SU-DHL-6 (cell line): ENCODE measurements around the gene ARF4.

Experiments
- H2AFZ ChIP-seq: fragments of 200-600 bp; sonication (generic); 2 replicates; pipeline ENCODE4 v1.6.1; 2014; ENCODE audit warnings: low read depth, mild to moderate bottlenecking, moderate library complexity, mixed read lengths, antibody characterized with exemption, low read length; ENCODE audit not compliant: severe bottlenecking
- H3F3A ChIP-seq: fragments of 200-600 bp; shearing (Covaris generic); 2 replicates; pipeline ENCODE4 v1.6.0; 2016; ENCODE audit warnings: antibody characterized with exemption, mild to moderate bottlenecking; ENCODE audit not compliant: insufficient read depth
- H3K27ac ChIP-seq: fragments of 200-600 bp; sonication (generic); 2 replicates; pipeline ENCODE4 v1.5.1; 2016; ENCODE audit warnings: low read depth, mild to moderate bottlenecking, low read length, moderate library complexity, mixed read lengths
- H3K27me3 ChIP-seq: fragments of 200-600 bp; sonication (generic), shearing (Covaris generic); 2 replicates; pipeline ENCODE4 v1.6.0; 2014; ENCODE audit warnings: mild to moderate bottlenecking, low read length
- H3K36me3 ChIP-seq: fragments of 200-600 bp; sonication (generic); 2 replicates; pipeline ENCODE4 v1.6.1; 2014; ENCODE audit warnings: mild to moderate bottlenecking, low read length, mixed read lengths
- H3K4me2 ChIP-seq: fragments of 300-600, 200-600 bp; shearing (Covaris generic), sonication (generic); 2 replicates; pipeline ENCODE4 v1.6.0; 2014; ENCODE audit warnings: low read length, low read depth, mild to moderate bottlenecking; ENCODE audit not compliant: poor library complexity, severe bottlenecking
- H3K4me3 ChIP-seq: fragments of 200-600 bp; sonication (generic); 2 replicates; pipeline ENCODE4 v1.5.1; 2014; ENCODE audit warnings: antibody characterized with exemption, low read length, mild to moderate bottlenecking, mixed read lengths; ENCODE audit not compliant: insufficient read depth, poor library complexity, severe bottlenecking
- H3K79me2 ChIP-seq: fragments of 200-600 bp; sonication (generic); 2 replicates; pipeline ENCODE4 v1.6.1; 2014; ENCODE audit warnings: mild to moderate bottlenecking, low read length, moderate library complexity; ENCODE audit not compliant: insufficient read depth
- H3K9ac ChIP-seq: fragments of 200-600 bp; sonication (generic); 2 replicates; pipeline ENCODE4 v1.7.0; 2014; ENCODE audit warnings: mild to moderate bottlenecking, low read length
- H3K9me2 ChIP-seq: fragments of 200-600 bp; sonication (generic); replicated peaks from 2 replicates; pipeline ENCODE4 v1.6.1; 2014; ENCODE audit warnings: low read length; ENCODE audit not compliant: insufficient read depth
- H3K9me3 ChIP-seq: fragments of 200-600 bp; sonication (generic); 2 replicates; pipeline ENCODE4 v1.6.1; 2014; ENCODE audit warnings: low read length, mixed read lengths; ENCODE audit not compliant: insufficient read depth
- H4K20me1 ChIP-seq: fragments of 200-600 bp; sonication (generic); 2 replicates; pipeline ENCODE4 v1.6.1; 2014; ENCODE audit warnings: low read depth, mild to moderate bottlenecking, antibody characterized with exemption, low read length, moderate library complexity, mixed read lengths
- EZH2phosphoT487 ChIP-seq: fragments of 200-600 bp; sonication (generic), shearing (Covaris generic); conservative IDR thresholded peaks from 2 replicates; pipeline ENCODE4 v1.6.1; 2018; ENCODE audit warnings: mild to moderate bottlenecking, antibody characterized with exemption, low read length, moderate library complexity, mixed read lengths
- TF ChIP-seq, protein P1 (sequence below): fragments of 200-600 bp; sonication (generic); IDR thresholded peaks from one replicate; pipeline ENCODE4 v1.5.1; 2017; ENCODE audit warnings: antibody characterized with exemption, mild to moderate bottlenecking, low read length, moderate library complexity; ENCODE audit not compliant: insufficient read depth, poor library complexity, severe bottlenecking

Gene ARF4

DNA sequence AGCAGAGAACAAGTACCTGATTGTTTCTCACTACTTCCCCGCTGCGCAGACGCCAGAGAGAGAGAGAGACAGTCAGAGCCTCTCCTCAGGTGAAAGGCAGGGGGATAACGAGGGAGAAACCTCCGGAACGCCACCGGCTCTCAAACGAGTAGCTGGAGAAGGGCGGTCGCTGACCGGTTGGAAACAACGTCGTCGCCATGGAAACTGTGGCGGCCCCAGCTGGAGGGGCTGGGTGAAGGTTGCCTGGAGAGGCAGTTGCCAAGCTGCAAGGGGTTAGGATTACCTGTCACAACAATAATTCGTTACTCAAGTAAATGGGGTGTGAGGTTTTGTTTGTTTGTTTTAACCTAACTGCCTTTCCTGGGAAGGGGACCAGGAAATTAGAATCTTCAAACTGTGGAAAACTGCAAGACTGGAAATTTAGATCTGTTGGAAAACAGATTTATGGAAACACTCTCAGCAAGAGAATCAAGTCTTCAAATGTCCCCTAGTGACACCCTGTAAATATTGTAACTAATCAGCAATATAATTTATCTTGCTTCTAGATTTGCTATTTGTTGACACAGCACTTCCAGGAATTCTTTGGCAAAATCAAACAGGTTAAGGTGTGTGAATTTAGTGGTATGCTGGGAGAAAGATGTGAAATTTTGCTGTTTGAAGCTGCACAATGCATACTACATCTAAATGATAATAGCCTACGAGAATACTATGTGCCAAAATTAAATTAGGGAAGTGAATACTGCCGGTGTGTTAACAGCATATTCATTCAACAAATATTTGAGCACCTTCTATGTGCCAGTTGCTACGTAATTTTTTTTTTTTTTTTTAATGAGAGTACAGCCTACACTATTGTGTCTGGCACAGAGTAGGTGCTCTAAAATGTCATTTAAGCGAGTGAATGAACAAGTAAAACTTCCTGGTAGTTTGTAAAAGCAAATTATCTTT is 52.7 kb downstream of the ARF4 start, which contains the start of gene DNAH12:
Gene DNAH12 (minus strand): TSS at position 164 of the 945 bp plus-strand sequence. CDS start 1,474 bp downstream, outside the sequence.
- no peaks in the 10 kb centered on the region for H4K20me1 ChIP-seq
- H3K27ac ChIP-seq = no peak within 1 kb of the TSS
- H3K4me3 ChIP-seq = no peak within 1 kb of the TSS
- no peaks in the 10 kb centered on the region for H3K27me3 ChIP-seq
- no peak within 1 kb of the TSS for H2AFZ ChIP-seq
- no peaks in the 10 kb centered on the region for H3K79me2 ChIP-seq
- H3K9me3 ChIP-seq = no peaks in the 10 kb centered on the region
- H3K9me2 ChIP-seq = no peaks in the 10 kb centered on the region
- no peak within 1 kb of the TSS for H3K9ac ChIP-seq
- peak within 1 kb of the TSS; percentile 12 for H3K4me2 ChIP-seq
- TF ChIP-seq, protein P1, sequence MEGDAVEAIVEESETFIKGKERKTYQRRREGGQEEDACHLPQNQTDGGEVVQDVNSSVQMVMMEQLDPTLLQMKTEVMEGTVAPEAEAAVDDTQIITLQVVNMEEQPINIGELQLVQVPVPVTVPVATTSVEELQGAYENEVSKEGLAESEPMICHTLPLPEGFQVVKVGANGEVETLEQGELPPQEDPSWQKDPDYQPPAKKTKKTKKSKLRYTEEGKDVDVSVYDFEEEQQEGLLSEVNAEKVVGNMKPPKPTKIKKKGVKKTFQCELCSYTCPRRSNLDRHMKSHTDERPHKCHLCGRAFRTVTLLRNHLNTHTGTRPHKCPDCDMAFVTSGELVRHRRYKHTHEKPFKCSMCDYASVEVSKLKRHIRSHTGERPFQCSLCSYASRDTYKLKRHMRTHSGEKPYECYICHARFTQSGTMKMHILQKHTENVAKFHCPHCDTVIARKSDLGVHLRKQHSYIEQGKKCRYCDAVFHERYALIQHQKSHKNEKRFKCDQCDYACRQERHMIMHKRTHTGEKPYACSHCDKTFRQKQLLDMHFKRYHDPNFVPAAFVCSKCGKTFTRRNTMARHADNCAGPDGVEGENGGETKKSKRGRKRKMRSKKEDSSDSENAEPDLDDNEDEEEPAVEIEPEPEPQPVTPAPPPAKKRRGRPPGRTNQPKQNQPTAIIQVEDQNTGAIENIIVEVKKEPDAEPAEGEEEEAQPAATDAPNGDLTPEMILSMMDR = no peak
- TF ChIP-seq EZH2phosphoT487 = no peak
- 0 out of 2 replicates have a peak, but pooled peaks cover 3% of the 10 kb centered on the region for H3F3A ChIP-seq
- no peaks in the 10 kb centered on the region for H3K36me3 ChIP-seq

DNA sequence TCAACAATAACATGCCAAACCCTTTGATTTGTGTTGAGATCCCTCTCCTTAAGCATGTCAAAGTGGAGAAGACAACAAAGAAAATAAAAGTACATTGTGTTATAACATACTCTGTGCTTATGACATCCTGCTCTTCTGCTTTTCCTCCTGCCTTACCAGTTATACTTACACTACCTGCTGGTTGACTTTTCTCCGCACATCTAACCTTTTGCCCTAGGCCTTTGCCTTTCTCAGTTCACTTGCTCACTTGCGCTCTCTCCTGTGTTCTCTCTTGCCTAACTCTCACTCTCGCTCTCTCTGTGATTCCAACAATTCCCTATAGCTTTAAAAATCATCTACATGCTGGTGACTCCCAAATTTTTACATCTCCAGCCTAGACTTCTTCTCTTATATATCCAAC is 58.7 kb downstream of the ARF4 start:
- H3K4me3 ChIP-seq = no peak overlapping the region
- H2AFZ ChIP-seq = no peak overlapping the region
- H3K27me3 ChIP-seq = no peaks in the 10 kb centered on the region
- no peak overlapping the region for H3K9ac ChIP-seq
- TF ChIP-seq EZH2phosphoT487 = no peak
- TF ChIP-seq, protein P1 = no peak
- H3K9me3 ChIP-seq = no peaks in the 10 kb centered on the region
- H3K27ac ChIP-seq = no peak overlapping the region
- no peaks in the 10 kb centered on the region for H4K20me1 ChIP-seq
- no peaks in the 10 kb centered on the region for H3K9me2 ChIP-seq
- H3K4me2 ChIP-seq = no peak overlapping the region
- H3K36me3 ChIP-seq = no peaks in the 10 kb centered on the region
- H3K79me2 ChIP-seq = no peaks in the 10 kb centered on the region
- H3F3A ChIP-seq = 0 out of 2 replicates have a peak, but pooled peaks cover 3% of the 10 kb centered on the region

DNA sequence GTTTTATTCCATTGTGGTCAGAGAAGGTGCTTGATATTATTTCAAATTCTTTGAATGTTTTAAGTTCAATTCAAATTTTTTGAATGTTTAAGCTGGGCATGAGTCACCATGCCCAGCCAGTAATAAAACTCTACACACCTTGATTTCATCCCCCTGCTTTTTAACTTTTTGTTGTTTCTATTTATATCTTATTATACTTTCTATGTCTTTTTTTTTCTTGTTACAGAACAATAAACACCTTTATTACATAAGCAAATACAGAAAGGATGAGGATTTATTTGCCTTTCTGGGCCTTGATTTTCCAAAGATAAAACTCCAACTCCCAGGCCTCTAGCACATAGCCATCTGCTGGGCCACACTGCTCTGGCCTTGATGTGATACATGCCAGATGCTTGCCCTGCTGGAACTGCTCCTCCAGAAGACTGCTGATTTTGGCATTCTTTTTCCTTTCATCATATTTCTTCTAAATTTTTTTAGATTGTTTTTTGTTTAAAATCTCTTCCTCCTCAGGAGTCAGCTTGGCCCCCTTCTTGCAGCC is 67.0 kb downstream of the ARF4 start:
- H3K27ac ChIP-seq = no peak overlapping the region
- H2AFZ ChIP-seq = no peak overlapping the region
- H3K27me3 ChIP-seq = no peaks in the 10 kb centered on the region
- no peak overlapping the region for H3K4me2 ChIP-seq
- no peaks in the 10 kb centered on the region for H3F3A ChIP-seq
- TF ChIP-seq, protein P1 = no peak
- TF ChIP-seq EZH2phosphoT487 = no peak
- H3K9me3 ChIP-seq = no peaks in the 10 kb centered on the region
- H3K9ac ChIP-seq = no peak overlapping the region
- no peak overlapping the region for H3K4me3 ChIP-seq
- no peaks in the 10 kb centered on the region for H3K36me3 ChIP-seq
- H4K20me1 ChIP-seq = no peaks in the 10 kb centered on the region
- no peaks in the 10 kb centered on the region for H3K9me2 ChIP-seq
- H3K79me2 ChIP-seq = no peaks in the 10 kb centered on the region
